GM23338 (cell line): ENCODE measurements around the gene MRPL22. TPM values are rescaled to one million over a fixed set of nuclear protein-coding genes. Genes with fewer than 3 reads are reported as not detected.

Experiments used
- ATAC-seq: fragments of 200-7000 bp; cut with Tn5 transposase; 3 replicates; pipeline ENCODE4 v1.9.1; 2020
- DNase-seq: peaks from one replicate; pipeline ENCODE4 v3.0.0-alpha.2; 2015; ENCODE audit warnings: low spot score
- H2AFZ ChIP-seq: fragments of 200-600 bp; sonication (generic); 2 replicates; pipeline ENCODE4 v1.8.0; 2016; ENCODE audit warnings: antibody characterized with exemption, mild to moderate bottlenecking, moderate library complexity
- H3F3A ChIP-seq: fragments of 200-600 bp; sonication (generic); replicated peaks from 2 replicates; pipeline ENCODE4 v1.8.0; 2017; ENCODE audit warnings: antibody characterized with exemption, mixed run types, low read depth
- H3K27ac ChIP-seq: fragments of 200-600 bp; sonication (generic); 2 replicates; pipeline ENCODE4 v1.6.1; 2016; ENCODE audit warnings: low read depth
- H3K27me3 ChIP-seq: fragments of 200-600 bp; sonication (generic); 2 replicates; pipeline ENCODE4 v1.8.0; 2016; ENCODE audit warnings: mild to moderate bottlenecking, mixed run types, moderate library complexity; ENCODE audit not compliant: insufficient read depth
- H3K36me3 ChIP-seq: fragments of 200-600 bp; sonication (generic); 2 replicates; pipeline ENCODE4 v1.8.0; 2016; ENCODE audit warnings: mild to moderate bottlenecking; ENCODE audit not compliant: insufficient read depth
- H3K4me1 ChIP-seq: fragments of 200-600 bp; sonication (generic); 2 replicates; pipeline ENCODE4 v1.8.0; 2016; ENCODE audit warnings: mild to moderate bottlenecking, moderate library complexity; ENCODE audit not compliant: insufficient read depth
- H3K4me2 ChIP-seq: fragments of 200-600 bp; sonication (generic); 2 replicates; pipeline ENCODE4 v1.7.1; 2017; ENCODE audit warnings: mixed run types
- H3K4me3 ChIP-seq: fragments of 200-600 bp; sonication (generic); 2 replicates; pipeline ENCODE4 v1.6.1; 2016; ENCODE audit warnings: mixed run types
- H3K79me2 ChIP-seq: fragments of 200-600 bp; sonication (generic); replicated peaks from 2 replicates; pipeline ENCODE4 v1.8.0; 2017; ENCODE audit warnings: mild to moderate bottlenecking; ENCODE audit not compliant: insufficient read depth
- H3K9me2 ChIP-seq: fragments of 200-600 bp; sonication (generic); 2 replicates; pipeline ENCODE4 v1.8.0; 2017; ENCODE audit not compliant: insufficient read depth
- H4K20me1 ChIP-seq: fragments of 200-600 bp; sonication (generic); replicated peaks from 2 replicates; pipeline ENCODE4 v1.8.0; 2017; ENCODE audit warnings: mild to moderate bottlenecking; ENCODE audit not compliant: insufficient read depth
- H3K27ac Mint-ChIP-seq: 2 replicates; pipeline ENCODE4 v1.8.0; 2020; ENCODE audit warnings: inconsistent platforms, mild to moderate bottlenecking, moderate library complexity, mixed read lengths
- H3K27me3 Mint-ChIP-seq: 3 replicates; pipeline ENCODE4 v1.8.0; 2022; ENCODE audit warnings: low read depth, mild to moderate bottlenecking, moderate library complexity, mixed read lengths, inconsistent platforms; ENCODE audit not compliant: insufficient read depth, poor library complexity
- H3K36me3 Mint-ChIP-seq: 3 replicates; pipeline ENCODE4 v1.8.0; 2021; ENCODE audit warnings: low read depth, mild to moderate bottlenecking, inconsistent platforms, moderate library complexity, mixed read lengths
- H3K4me1 Mint-ChIP-seq: 3 replicates; pipeline ENCODE4 v1.8.0; 2020; ENCODE audit warnings: mild to moderate bottlenecking, inconsistent platforms, mixed read lengths
- H3K4me3 Mint-ChIP-seq: 3 replicates; pipeline ENCODE4 v1.8.0; 2021; ENCODE audit warnings: moderate library complexity, mild to moderate bottlenecking, inconsistent platforms, mixed read lengths
- H3K9me3 Mint-ChIP-seq: 3 replicates; pipeline ENCODE4 v1.8.0; 2020; ENCODE audit warnings: moderate library complexity, mild to moderate bottlenecking, inconsistent platforms, mixed read lengths
- JUNB ChIP-seq: IDR thresholded peaks from one replicate; pipeline ENCODE4 v1.6.1; 2016; ENCODE audit warnings: antibody characterized with exemption; ENCODE audit not compliant: unreplicated experiment
- STAT1 ChIP-seq: IDR thresholded peaks from one replicate; pipeline ENCODE4 v1.6.1; 2016; ENCODE audit warnings: antibody characterized with exemption; ENCODE audit not compliant: unreplicated experiment
- polyA plus RNA-seq: library from polyadenylated mRNA; unstranded; fragments of >200 nt; fragmentation: Nextera tagmentation; extraction: Ambion mirVana; gene quantifications from 2 replicates; pipeline ENCODE4 v1.2.1, GENCODE V29; 2016
- total RNA-seq: library from RNA; depleted of rRNA; stranded (reverse); fragments of >200 nt; shearing (Covaris generic); gene quantifications from 2 replicates; pipeline ENCODE4 v1.2.3, GENCODE V29; 2014
- TF ChIP-seq, protein P1 (sequence below), 2 experiments: fragments of 200-600 bp in 1 of 2; sonication (generic) in 1 of 2; conservative IDR thresholded peaks; 2 replicates each; pipeline versions ENCODE4 v1.5.1 to v1.6.1; 2016 to 2017; ENCODE audit warnings: antibody characterized with exemption in 2 of 2, low read depth in 2 of 2, mild to moderate bottlenecking in 2 of 2, moderate library complexity in 1 of 2
- TF ChIP-seq, protein P2 (sequence below): fragments of 250-450 bp; sonication (Bioruptor Pico); IDR thresholded peaks from 2 replicates; pipeline ENCODE4 v1.5.0; 2020; ENCODE audit warnings: mild to moderate bottlenecking, moderate library complexity
- TF ChIP-seq, protein P3 (sequence below): IDR thresholded peaks from one replicate; pipeline ENCODE4 v1.6.1; 2018; ENCODE audit warnings: antibody characterized with exemption; ENCODE audit not compliant: unreplicated experiment

MRPL22 gene
- total and polyA plus RNA-seq, 2 experiments from 2014 or later: 32.1 to 256 TPM

DNA sequence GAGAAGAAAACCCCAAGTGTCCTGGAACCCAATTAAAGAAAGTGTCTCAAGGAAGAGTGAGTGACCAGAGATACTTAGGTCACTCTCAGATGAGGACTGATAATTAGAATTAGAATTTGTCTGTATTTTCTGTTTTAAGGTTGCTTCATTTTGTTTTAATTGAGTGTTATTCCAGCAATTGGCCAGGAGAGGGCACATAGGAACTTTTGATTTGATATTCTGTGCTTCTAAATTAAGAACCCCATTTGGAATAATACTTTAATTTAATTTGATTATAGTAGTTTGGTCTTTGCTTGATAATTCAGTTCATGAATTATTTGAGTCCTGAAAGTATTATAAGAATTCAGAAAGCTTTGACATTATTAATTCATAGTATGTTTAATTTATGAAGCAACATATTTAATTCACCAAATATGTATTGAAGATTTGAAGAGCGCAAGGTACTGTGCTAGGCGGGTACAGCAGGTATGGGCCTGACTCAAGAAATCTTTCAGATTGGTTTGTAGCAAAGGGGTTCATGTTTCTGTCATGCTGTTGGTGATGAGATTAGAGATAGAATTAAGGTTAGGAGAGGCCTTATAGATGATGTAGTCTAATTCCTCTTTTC is 4.9 kb downstream of the MRPL22 start:
- H3K4me1 Mint-ChIP-seq: peaks cover 3% of the 10 kb centered on the region; the same call in 1 of the 3 replicates
- peaks cover 2% of the 10 kb centered on the region; the same call in 1 of the 2 replicates for H4K20me1 ChIP-seq

More for the DNA sequence above, 4.9 kb downstream of the MRPL22 start:
- Histone ChIP-seq H3K9me2 (no peaks in the 10 kb centered on the region), H3K27me3 (no peaks in the 10 kb centered on the region), H3K4me2 (no peak overlapping the region), H3K79me2 (peaks cover 72% of the 10 kb centered on the region), H3K27ac (no peak overlapping the region), H3F3A (no peaks in the 10 kb centered on the region), H3K4me1 (peaks cover 5% of the 10 kb centered on the region; the same call in 1 of the 2 replicates), H3K4me3 (no peak overlapping the region), H3K36me3 (no peaks in the 10 kb centered on the region), H2AFZ (no peak overlapping the region)
- DNase-seq: peak; percentile 49
- H3K4me3 Mint-ChIP-seq: no peak overlapping the region
- TF ChIP-seq, protein P1, sequence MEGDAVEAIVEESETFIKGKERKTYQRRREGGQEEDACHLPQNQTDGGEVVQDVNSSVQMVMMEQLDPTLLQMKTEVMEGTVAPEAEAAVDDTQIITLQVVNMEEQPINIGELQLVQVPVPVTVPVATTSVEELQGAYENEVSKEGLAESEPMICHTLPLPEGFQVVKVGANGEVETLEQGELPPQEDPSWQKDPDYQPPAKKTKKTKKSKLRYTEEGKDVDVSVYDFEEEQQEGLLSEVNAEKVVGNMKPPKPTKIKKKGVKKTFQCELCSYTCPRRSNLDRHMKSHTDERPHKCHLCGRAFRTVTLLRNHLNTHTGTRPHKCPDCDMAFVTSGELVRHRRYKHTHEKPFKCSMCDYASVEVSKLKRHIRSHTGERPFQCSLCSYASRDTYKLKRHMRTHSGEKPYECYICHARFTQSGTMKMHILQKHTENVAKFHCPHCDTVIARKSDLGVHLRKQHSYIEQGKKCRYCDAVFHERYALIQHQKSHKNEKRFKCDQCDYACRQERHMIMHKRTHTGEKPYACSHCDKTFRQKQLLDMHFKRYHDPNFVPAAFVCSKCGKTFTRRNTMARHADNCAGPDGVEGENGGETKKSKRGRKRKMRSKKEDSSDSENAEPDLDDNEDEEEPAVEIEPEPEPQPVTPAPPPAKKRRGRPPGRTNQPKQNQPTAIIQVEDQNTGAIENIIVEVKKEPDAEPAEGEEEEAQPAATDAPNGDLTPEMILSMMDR (conservative IDR thresholded peaks at IDR 0.05; ENCODE audit: low read depth in 2 of 2): peak in 1 of 2 experiments; percentile 68; a peak in 3 of 4 replicates
- TF ChIP-seq, protein P2, sequence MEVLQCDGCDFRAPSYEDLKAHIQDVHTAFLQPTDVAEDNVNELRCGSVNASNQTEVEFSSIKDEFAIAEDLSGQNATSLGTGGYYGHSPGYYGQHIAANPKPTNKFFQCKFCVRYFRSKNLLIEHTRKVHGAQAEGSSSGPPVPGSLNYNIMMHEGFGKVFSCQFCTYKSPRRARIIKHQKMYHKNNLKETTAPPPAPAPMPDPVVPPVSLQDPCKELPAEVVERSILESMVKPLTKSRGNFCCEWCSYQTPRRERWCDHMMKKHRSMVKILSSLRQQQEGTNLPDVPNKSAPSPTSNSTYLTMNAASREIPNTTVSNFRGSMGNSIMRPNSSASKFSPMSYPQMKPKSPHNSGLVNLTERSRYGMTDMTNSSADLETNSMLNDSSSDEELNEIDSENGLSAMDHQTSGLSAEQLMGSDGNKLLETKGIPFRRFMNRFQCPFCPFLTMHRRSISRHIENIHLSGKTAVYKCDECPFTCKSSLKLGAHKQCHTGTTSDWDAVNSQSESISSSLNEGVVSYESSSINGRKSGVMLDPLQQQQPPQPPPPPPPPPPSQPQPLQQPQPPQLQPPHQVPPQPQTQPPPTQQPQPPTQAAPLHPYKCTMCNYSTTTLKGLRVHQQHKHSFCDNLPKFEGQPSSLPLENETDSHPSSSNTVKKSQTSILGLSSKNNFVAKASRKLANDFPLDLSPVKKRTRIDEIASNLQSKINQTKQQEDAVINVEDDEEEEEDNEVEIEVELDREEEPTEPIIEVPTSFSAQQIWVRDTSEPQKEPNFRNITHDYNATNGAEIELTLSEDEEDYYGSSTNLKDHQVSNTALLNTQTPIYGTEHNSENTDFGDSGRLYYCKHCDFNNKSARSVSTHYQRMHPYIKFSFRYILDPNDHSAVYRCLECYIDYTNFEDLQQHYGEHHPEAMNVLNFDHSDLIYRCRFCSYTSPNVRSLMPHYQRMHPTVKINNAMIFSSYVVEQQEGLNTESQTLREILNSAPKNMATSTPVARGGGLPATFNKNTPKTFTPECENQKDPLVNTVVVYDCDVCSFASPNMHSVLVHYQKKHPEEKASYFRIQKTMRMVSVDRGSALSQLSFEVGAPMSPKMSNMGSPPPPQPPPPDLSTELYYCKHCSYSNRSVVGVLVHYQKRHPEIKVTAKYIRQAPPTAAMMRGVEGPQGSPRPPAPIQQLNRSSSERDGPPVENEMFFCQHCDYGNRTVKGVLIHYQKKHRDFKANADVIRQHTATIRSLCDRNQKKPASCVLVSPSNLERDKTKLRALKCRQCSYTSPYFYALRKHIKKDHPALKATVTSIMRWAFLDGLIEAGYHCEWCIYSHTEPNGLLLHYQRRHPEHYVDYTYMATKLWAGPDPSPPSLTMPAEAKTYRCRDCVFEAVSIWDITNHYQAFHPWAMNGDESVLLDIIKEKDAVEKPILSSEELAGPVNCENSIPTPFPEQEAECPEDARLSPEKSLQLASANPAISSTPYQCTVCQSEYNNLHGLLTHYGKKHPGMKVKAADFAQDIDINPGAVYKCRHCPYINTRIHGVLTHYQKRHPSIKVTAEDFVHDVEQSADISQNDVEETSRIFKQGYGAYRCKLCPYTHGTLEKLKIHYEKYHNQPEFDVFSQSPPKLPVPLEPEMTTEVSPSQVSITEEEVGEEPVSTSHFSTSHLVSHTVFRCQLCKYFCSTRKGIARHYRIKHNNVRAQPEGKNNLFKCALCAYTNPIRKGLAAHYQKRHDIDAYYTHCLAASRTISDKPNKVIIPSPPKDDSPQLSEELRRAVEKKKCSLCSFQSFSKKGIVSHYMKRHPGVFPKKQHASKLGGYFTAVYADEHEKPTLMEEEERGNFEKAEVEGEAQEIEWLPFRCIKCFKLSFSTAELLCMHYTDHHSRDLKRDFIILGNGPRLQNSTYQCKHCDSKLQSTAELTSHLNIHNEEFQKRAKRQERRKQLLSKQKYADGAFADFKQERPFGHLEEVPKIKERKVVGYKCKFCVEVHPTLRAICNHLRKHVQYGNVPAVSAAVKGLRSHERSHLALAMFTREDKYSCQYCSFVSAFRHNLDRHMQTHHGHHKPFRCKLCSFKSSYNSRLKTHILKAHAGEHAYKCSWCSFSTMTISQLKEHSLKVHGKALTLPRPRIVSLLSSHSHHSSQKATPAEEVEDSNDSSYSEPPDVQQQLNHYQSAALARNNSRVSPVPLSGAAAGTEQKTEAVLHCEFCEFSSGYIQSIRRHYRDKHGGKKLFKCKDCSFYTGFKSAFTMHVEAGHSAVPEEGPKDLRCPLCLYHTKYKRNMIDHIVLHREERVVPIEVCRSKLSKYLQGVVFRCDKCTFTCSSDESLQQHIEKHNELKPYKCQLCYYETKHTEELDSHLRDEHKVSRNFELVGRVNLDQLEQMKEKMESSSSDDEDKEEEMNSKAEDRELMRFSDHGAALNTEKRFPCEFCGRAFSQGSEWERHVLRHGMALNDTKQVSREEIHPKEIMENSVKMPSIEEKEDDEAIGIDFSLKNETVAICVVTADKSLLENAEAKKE (CRISPR knock-in tag): no peak
- TF ChIP-seq, protein P3, sequence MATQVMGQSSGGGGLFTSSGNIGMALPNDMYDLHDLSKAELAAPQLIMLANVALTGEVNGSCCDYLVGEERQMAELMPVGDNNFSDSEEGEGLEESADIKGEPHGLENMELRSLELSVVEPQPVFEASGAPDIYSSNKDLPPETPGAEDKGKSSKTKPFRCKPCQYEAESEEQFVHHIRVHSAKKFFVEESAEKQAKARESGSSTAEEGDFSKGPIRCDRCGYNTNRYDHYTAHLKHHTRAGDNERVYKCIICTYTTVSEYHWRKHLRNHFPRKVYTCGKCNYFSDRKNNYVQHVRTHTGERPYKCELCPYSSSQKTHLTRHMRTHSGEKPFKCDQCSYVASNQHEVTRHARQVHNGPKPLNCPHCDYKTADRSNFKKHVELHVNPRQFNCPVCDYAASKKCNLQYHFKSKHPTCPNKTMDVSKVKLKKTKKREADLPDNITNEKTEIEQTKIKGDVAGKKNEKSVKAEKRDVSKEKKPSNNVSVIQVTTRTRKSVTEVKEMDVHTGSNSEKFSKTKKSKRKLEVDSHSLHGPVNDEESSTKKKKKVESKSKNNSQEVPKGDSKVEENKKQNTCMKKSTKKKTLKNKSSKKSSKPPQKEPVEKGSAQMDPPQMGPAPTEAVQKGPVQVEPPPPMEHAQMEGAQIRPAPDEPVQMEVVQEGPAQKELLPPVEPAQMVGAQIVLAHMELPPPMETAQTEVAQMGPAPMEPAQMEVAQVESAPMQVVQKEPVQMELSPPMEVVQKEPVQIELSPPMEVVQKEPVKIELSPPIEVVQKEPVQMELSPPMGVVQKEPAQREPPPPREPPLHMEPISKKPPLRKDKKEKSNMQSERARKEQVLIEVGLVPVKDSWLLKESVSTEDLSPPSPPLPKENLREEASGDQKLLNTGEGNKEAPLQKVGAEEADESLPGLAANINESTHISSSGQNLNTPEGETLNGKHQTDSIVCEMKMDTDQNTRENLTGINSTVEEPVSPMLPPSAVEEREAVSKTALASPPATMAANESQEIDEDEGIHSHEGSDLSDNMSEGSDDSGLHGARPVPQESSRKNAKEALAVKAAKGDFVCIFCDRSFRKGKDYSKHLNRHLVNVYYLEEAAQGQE: no peak
- no peak for TF ChIP-seq STAT1
- no peak for TF ChIP-seq JUNB
- H3K36me3 Mint-ChIP-seq: no peaks in the 10 kb centered on the region
- no peak for ATAC-seq
- no peak overlapping the region for H3K27ac Mint-ChIP-seq
- H3K9me3 Mint-ChIP-seq: no peaks in the 10 kb centered on the region
- peaks cover 3% of the 10 kb centered on the region for H3K27me3 Mint-ChIP-seq
